ENCODE results near the gene PCED1A. TPM values are rescaled to one million over a fixed set of nuclear protein-coding genes. Genes with fewer than 3 reads are reported as not detected.

The PCED1A gene
- polyA plus RNA-seq, 4 donors = 52.9 to 87.1 (median 75.4) TPM

- DNase-seq (ENCODE audit: low read depth in 4 of 4, low spot score in 2 of 4) = no peak
Observed at GRCh38 chr20:2867081-2867864, 26.8 kb upstream of the PCED1A start.

DNA sequence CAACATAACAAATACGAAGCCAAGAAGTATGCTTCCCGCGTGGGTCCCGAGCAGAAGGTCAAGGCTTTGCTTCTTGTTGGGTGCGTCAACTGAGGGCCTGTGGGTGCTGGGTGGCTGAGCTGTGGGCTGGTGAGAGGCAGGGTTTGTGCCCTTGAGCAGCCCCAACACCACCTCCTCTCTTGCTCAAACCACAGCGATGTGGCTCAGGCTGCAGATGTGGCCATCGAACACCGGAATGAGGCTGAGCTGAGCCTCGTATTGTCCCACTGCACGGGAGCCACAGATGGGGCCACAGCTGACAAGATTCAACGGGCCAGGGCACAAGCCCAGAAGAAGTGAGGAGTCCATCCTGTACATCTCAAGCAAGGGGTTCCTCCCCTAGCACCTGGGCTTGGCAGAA is 25.8 kb upstream of the PCED1A start:
- no peak for DNase-seq (ENCODE audit: low read depth in 4 of 4, low spot score in 2 of 4)

DNA sequence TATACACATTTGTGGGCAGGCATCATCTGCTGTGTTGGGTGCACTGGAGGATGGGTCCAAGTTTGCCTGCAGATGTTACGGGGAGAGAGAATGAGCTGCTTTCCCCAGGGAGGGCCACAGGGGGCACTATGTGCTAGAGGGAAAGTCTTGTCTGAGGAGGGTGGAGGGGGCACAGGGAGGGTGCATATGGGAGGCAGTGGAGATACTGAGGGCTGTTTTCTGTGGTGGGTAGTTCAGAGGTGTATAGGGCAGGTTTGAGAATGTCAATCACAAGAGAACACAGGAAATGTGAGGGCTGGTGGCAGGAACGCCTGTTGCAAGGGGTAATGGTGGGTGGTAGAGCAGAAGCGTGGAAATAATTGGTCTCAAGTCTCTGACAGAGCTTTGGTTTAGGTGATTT is 25.2 kb upstream of the PCED1A start:
- DNase-seq (ENCODE audit: low read depth in 4 of 4, low spot score in 2 of 4) = no peak

DNA sequence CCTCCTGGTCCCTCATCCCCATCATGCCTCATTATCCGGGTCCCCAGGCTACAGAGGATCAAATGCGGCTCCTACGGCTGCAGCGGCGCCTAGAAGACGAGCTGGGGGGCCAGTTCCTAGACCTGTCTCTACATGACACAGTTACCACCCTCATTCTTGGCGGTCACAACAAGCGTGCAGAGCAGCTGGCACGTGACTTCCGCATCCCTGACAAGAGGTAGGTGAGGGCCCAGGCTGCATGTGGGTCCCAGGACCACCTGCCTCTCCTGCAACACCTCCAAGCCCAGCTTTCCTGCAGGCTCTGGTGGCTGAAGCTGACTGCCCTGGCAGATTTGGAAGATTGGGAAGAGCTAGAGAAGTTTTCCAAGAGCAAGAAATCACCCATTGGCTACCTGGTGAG is 24.6 kb upstream of the PCED1A start:
- no peak for DNase-seq (ENCODE audit: low read depth in 4 of 4, low spot score in 2 of 4)

DNA sequence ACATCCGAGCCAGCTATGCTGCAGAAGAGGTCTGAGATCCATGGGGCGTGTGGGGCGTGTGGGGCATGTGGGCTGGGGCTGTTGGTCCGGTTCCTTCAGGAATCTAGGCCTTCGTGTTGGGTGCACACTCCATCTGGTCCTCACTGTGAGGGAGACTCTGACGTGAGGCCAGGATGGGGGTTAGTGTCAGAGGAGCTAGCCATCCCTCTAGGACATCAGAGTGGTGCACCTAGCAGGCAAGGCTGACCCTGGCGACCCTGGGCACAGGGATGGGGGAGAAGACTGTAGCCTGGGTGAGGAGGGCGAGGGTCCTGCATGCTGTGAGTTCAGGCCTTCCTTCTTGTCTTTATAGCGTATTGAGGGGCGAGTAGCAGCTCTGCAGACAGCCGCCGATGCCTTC is 24.2 kb upstream of the PCED1A start:
- no peak for DNase-seq (ENCODE audit: low read depth in 4 of 4, low spot score in 2 of 4)

DNA sequence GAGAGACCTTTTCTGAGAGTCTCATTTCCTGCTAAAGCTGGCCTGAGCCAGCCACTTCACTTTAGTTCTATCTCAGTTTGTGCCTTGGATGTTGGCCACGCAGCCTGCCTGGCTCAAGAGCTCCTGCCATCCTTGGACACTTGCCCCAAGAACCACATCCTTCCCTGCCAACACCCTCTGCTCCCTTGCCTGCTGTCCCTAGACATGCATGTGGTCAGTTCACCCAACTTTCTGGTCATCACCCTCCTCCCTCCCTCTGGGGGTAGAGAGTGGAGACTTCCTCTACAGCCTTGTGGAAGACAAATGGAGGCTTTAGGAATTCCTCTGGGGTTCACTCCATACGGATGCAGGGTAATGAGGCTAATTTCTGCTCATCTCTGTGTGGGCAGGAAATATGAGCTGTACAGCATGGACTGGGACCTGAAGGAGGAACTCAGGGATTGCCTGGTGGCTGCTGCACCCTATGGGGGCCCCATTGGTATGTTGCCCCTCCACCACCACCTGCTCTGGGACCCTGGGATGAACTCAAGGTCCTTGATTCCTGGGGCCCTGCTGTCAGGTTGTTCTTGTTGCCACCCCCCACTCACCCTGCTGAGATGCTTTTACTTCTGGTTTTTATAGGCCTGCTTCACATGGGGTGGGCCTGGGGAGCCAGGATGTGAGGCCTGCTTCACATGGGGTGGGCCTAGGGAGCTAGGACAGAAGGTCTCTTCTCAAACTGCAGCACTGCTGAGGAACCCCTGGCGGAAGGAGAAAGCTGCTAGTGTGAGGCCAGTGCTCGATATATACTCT is 19.1 kb upstream of the PCED1A start:
- DNase-seq (ENCODE audit: low read depth in 4 of 4, low spot score in 2 of 4) = no peak

- DNase-seq (ENCODE audit: low read depth in 4 of 4, low spot score in 2 of 4) = no peak
Observed at GRCh38 chr20:2858591-2858990, 18.1 kb upstream of the PCED1A start.

GRCh38 chr20:2851086-2851485 is 10.6 kb upstream of the PCED1A start:
- no peak for DNase-seq (ENCODE audit: low read depth in 4 of 4, low spot score in 2 of 4)

- no peak for DNase-seq (ENCODE audit: low read depth in 4 of 4, low spot score in 2 of 4)
Observed at GRCh38 chr20:2849529-2849928, 9.1 kb upstream of the PCED1A start.

GRCh38 chr20:2847802-2848201 is 7.3 kb upstream of the PCED1A start:
- DNase-seq (ENCODE audit: low read depth in 4 of 4, low spot score in 2 of 4) = no peak

GRCh38 chr20:2846698-2847097 is 6.2 kb upstream of the PCED1A start:
- no peak for DNase-seq (ENCODE audit: low read depth in 4 of 4, low spot score in 2 of 4)

DNA sequence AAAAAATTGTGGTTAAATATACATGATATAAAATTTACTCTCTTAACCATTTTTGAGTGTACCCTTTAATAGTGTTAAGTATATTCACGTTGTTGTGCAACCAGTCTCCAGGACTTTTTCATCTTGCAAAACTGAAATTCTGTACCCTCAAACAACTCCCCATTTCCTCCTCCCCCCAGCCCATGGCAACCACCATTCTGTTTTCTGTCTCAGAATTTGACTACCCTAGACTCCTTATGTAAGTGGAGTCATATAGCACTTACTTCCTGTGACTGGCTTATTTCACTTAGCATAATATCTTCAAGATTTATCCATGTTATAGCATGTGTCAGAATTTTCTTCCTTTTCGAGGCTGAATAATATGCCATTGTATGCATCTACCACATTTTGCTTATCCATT is 5.2 kb upstream of the PCED1A start:
- no peak for DNase-seq (ENCODE audit: low read depth in 4 of 4, low spot score in 2 of 4)

- DNase-seq (ENCODE audit: low read depth in 4 of 4, low spot score in 2 of 4) = no peak
Observed at GRCh38 chr20:2840967-2841531, 594 bp upstream of the PCED1A start.

- DNase-seq (ENCODE audit: low read depth in 4 of 4, low spot score in 2 of 4) = no peak
Observed at GRCh38 chr20:2839732-2840137, 720 bp downstream of the PCED1A start.

- no peak for DNase-seq (ENCODE audit: low read depth in 4 of 4, low spot score in 2 of 4)
Observed at GRCh38 chr20:2838847-2839671, 1.4 kb downstream of the PCED1A start.

- no peak for DNase-seq (ENCODE audit: low read depth in 4 of 4, low spot score in 2 of 4)
Observed at GRCh38 chr20:2838170-2838797, 2.2 kb downstream of the PCED1A start.

DNA sequence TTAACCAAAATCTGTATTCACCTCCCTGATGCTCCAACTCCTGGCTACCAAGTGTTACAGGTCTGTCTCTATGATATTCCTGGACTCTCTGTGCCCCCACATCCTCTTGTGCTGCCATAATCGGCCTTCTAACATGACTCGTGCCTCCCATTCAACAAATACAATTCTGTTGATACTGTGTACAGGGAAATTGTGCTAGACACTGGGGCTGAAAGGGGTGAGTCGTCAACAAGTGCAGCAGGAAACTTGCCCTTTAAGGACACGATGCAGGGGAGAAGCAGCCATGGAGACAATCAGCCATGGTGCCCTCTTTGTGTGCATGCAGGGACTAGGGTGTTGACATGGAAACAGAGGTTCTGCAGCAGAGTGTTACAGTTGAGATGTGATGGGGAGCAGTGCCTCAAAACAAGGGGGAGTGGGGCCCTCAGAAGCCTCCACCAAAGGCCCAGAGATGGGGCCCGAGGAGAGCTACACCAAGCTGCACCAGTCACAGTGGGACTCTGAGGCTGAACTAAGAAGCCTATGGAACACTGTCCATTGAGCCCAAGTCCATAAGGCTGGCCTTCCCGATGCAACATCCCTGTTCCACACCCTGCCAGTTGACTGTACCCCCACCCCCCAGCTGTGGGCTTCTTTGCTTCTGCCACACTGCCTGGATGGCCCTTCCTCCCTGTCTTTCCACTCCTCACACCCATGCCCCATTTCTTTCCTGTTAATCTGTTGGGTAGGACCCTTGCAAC is 3.1 kb downstream of the PCED1A start:
- no peak for DNase-seq (ENCODE audit: low read depth in 4 of 4, low spot score in 2 of 4)

GRCh38 chr20:2836035-2836434 is 4.4 kb downstream of the PCED1A start:
- DNase-seq (ENCODE audit: low read depth in 4 of 4, low spot score in 2 of 4) = no peak

DNA sequence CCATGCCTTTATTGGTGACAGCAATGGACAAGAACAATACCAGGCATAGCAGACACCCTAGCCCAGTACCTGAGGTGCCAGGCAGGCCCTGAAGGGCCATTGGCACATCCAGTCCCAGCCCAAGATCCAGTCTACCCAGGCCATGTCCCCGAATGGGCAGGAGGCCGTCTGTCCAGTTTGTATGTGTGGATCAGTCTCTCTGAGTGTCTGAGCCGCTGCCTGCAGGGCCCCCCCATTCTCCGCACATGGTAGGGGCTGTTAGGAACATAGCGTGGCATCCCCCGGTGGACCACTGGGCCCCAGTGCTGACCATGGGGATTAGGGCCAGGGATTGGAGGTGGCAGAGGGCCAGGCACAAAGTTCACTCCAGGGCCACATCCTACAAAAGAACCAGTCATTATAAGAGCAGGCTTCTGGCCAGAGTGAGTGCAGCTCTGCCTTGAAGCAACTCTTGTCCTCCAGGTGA is 5.1 kb downstream of the PCED1A start:
- DNase-seq (ENCODE audit: low read depth in 4 of 4, low spot score in 2 of 4) = no peak

All from left renal cortex interstitium (tissue), 4 donors.